ENCODE results near the gene GNG4. TPM values are rescaled to one million over a fixed set of nuclear protein-coding genes. Genes with fewer than 3 reads are reported as not detected.

The GNG4 gene
- total RNA-seq, 4 donors from 2014 or later: not detected

- TF ChIP-seq CTCF (IDR thresholded peaks at IDR 0.05; ENCODE audit: low read depth): no peak
Observed at GRCh38 chr1:235558621-235559169, 90.9 kb downstream of the GNG4 start.

GRCh38 chr1:235557495-235557894 is 92.1 kb downstream of the GNG4 start:
- no peak for TF ChIP-seq CTCF (IDR thresholded peaks at IDR 0.05; ENCODE audit: low read depth)

GRCh38 chr1:235556807-235557206 is 92.8 kb downstream of the GNG4 start:
- TF ChIP-seq CTCF (IDR thresholded peaks at IDR 0.05; ENCODE audit: low read depth): no peak

- TF ChIP-seq CTCF (IDR thresholded peaks at IDR 0.05; ENCODE audit: low read depth): no peak
Observed at GRCh38 chr1:235553112-235553551, 96.5 kb downstream of the GNG4 start.

- no peak for TF ChIP-seq CTCF (IDR thresholded peaks at IDR 0.05; ENCODE audit: low read depth)
Observed at GRCh38 chr1:235552146-235552716, 97.4 kb downstream of the GNG4 start.

- no peak for TF ChIP-seq CTCF (IDR thresholded peaks at IDR 0.05; ENCODE audit: low read depth)
Observed at GRCh38 chr1:235549351-235550139, 100.0 kb downstream of the GNG4 start.

- TF ChIP-seq CTCF (IDR thresholded peaks at IDR 0.05; ENCODE audit: low read depth): no peak
Observed at GRCh38 chr1:235545292-235545930, 104.2 kb downstream of the GNG4 start.

Data from subcutaneous adipose tissue (tissue), 4 donors.